DOHH2 (cell line): Measurements from ENCODE around the gene SIRT3.

ENCODE experiments used
- H3F3A ChIP-seq: fragments of 200-600 bp; sonication (generic), shearing (Covaris generic); 2 replicates; pipeline ENCODE4 v1.6.0; 2016; ENCODE audit warnings: antibody characterized with exemption, mild to moderate bottlenecking; ENCODE audit not compliant: control insufficient read depth, insufficient read depth
- H3K27ac ChIP-seq: fragments of 200-600 bp; sonication (generic); 2 replicates; pipeline ENCODE4 v1.5.1; 2014; ENCODE audit warnings: low read depth, mild to moderate bottlenecking, low read length, moderate library complexity
- H3K27me3 ChIP-seq: fragments of 200-600 bp; sonication (generic); 2 replicates; pipeline ENCODE4 v1.6.1; 2014; ENCODE audit warnings: mild to moderate bottlenecking, low read length, mixed read lengths; ENCODE audit not compliant: control insufficient read depth
- H3K36me3 ChIP-seq: fragments of 200-600 bp; sonication (generic); 2 replicates; pipeline ENCODE4 v1.6.1; 2014; ENCODE audit warnings: mild to moderate bottlenecking, low read length, moderate library complexity, mixed read lengths; ENCODE audit not compliant: control insufficient read depth
- H3K4me1 ChIP-seq: fragments of 200-600 bp; sonication (generic); 2 replicates; pipeline ENCODE4 v1.6.1; 2014; ENCODE audit warnings: mild to moderate bottlenecking, low read length, mixed read lengths; ENCODE audit not compliant: control insufficient read depth
- H3K4me2 ChIP-seq: fragments of 200-600 bp; sonication (generic); 2 replicates; pipeline ENCODE4 v1.6.0; 2014; ENCODE audit warnings: mild to moderate bottlenecking, low read length, moderate library complexity
- H3K4me3 ChIP-seq: fragments of 200-600 bp; sonication (generic); 2 replicates; pipeline ENCODE4 v1.5.1; 2014; ENCODE audit warnings: mild to moderate bottlenecking, low read length, mixed read lengths
- H3K79me2 ChIP-seq: fragments of 200-600 bp; sonication (generic); 2 replicates; pipeline ENCODE4 v1.6.1; 2014; ENCODE audit warnings: mild to moderate bottlenecking, low read length, mixed read lengths; ENCODE audit not compliant: control insufficient read depth
- H3K9me2 ChIP-seq: fragments of 200-600 bp; sonication (generic); replicated peaks from 2 replicates; pipeline ENCODE4 v1.6.1; 2014; ENCODE audit warnings: mild to moderate bottlenecking, low read length, mixed read lengths; ENCODE audit not compliant: control insufficient read depth
- H3K9me3 ChIP-seq: fragments of 200-600 bp; sonication (generic); 2 replicates; pipeline ENCODE4 v1.6.1; 2014; ENCODE audit warnings: antibody characterized with exemption, low read length, mixed read lengths; ENCODE audit not compliant: control insufficient read depth, insufficient read depth
- H4K20me1 ChIP-seq: fragments of 200-600 bp; sonication (generic); 2 replicates; pipeline ENCODE4 v1.6.0; 2014; ENCODE audit warnings: low read depth, mild to moderate bottlenecking, antibody characterized with exemption, low read length, moderate library complexity; ENCODE audit not compliant: control insufficient read depth, insufficient read depth
- EZH2phosphoT487 ChIP-seq: fragments of 200-600 bp; sonication (generic); IDR thresholded peaks from 2 replicates; pipeline ENCODE4 v1.6.1; 2017; ENCODE audit warnings: borderline replicate concordance, mild to moderate bottlenecking, antibody characterized with exemption, low read length, moderate library complexity, mixed read lengths
- TF ChIP-seq, protein P1 (sequence below): fragments of 200-600 bp; sonication (generic); IDR thresholded peaks from one replicate; pipeline ENCODE4 v1.5.1; 2014; ENCODE audit warnings: antibody characterized with exemption, mild to moderate bottlenecking, low read depth, low read length; ENCODE audit not compliant: poor library complexity, severe bottlenecking

SIRT3 gene

DNA sequence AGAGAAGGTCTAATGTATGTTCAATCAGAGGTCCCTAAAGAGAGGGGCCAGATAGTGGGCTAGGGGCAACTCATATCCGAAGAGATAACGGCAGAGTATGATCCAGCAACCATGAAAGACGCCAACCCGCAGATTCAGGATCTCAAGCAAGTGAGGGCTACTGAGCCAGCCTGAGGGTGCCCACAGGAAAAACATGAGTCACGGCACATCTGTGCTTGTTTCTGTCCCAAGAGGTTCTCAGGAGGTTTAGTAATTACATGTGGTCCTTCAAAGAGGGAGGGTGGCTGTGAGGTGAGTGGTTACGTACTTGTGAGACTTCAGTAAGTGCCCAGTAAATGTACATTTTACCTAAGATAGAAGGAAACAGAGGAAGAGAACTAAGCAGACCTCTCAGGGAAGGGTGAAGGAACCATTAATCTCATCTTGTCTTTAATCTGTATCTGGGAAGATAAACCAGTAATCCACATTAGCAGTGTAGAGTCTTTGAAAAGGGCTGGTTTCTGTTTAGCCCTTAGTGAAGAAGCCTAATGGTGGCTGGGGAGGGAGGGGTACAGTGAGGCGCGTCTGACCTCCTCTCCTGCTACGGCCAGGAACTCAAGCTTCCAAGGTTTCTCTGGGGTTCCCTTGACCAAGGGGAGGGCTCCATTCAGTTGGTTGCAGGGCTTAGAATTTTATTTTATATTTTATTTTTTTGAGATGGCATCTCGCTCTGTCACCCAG is 10.2 kb downstream of the SIRT3 start:
- H3K79me2 ChIP-seq, result no peaks in the 10 kb centered on the region
- no peak overlapping the region for H3K4me2 ChIP-seq
- no peak overlapping the region for H3K27ac ChIP-seq

DNA sequence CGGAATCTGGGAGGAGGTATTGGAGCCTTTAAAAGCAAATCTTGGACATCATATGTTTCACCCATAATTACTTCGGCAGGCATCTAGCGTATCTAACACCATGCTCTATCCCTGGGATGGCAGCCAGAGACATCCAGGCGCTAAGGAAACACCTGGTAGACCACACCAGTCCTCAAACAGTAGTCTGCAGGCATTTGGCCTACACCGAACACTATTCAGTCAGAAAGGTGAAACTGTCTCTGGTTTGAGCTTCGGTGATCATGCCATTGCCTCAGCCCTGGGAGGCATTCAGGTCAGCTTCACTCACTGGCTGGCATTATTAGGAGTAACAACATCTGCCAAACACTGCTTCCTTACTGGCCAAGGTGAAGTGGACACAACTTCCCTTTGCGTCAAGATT is 11.7 kb downstream of the SIRT3 start:
- Histone ChIP-seq H3K4me2 (no peak overlapping the region), H3K9me2 (no peaks in the 10 kb centered on the region), H3K9me3 (no peaks in the 10 kb centered on the region), H3K27me3 (no peaks in the 10 kb centered on the region), H3K27ac (no peak overlapping the region), H4K20me1 (no peaks in the 10 kb centered on the region), H3K4me1 (no peaks in the 10 kb centered on the region), H3F3A (no peaks in the 10 kb centered on the region), H3K4me3 (no peak overlapping the region), H3K79me2 (no peaks in the 10 kb centered on the region), H3K36me3 (no peaks in the 10 kb centered on the region)
- no peak for TF ChIP-seq EZH2phosphoT487
- TF ChIP-seq, protein P1, sequence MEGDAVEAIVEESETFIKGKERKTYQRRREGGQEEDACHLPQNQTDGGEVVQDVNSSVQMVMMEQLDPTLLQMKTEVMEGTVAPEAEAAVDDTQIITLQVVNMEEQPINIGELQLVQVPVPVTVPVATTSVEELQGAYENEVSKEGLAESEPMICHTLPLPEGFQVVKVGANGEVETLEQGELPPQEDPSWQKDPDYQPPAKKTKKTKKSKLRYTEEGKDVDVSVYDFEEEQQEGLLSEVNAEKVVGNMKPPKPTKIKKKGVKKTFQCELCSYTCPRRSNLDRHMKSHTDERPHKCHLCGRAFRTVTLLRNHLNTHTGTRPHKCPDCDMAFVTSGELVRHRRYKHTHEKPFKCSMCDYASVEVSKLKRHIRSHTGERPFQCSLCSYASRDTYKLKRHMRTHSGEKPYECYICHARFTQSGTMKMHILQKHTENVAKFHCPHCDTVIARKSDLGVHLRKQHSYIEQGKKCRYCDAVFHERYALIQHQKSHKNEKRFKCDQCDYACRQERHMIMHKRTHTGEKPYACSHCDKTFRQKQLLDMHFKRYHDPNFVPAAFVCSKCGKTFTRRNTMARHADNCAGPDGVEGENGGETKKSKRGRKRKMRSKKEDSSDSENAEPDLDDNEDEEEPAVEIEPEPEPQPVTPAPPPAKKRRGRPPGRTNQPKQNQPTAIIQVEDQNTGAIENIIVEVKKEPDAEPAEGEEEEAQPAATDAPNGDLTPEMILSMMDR, result no peak

More for the DNA sequence above, 10.2 kb downstream of the SIRT3 start:
- H4K20me1 ChIP-seq, result no peaks in the 10 kb centered on the region
- no peaks in the 10 kb centered on the region for H3K9me3 ChIP-seq
- no peaks in the 10 kb centered on the region for H3K36me3 ChIP-seq
- no peak overlapping the region for H3K4me3 ChIP-seq
- H3K9me2 ChIP-seq, result no peaks in the 10 kb centered on the region
- H3K4me1 ChIP-seq, result no peaks in the 10 kb centered on the region
- H3K27me3 ChIP-seq, result no peaks in the 10 kb centered on the region
- H3F3A ChIP-seq, result no peaks in the 10 kb centered on the region
- TF ChIP-seq, protein P1, result no peak
- TF ChIP-seq EZH2phosphoT487, result no peak

DNA sequence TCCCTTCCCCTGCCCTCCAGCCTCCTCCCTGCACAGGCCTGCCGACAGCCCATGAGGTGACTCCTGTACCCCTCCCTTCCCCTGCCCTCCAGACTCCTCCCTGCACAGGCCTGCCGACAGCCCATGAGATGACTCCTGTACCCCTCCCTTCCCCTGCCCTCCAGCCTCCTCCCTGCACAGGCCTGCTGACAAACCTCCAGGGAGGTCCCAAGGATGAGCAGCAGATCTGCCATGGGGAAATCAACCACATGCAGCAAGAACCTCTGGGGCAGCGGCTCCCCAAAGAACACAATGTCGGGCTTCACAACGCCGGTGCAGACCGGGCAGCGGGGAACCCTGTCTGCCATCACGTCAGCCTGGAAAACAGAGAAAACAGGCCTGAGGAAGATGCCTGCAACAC is 12.3 kb downstream of the SIRT3 start:
- no peaks in the 10 kb centered on the region for H4K20me1 ChIP-seq
- TF ChIP-seq EZH2phosphoT487, result no peak
- TF ChIP-seq, protein P1, result no peak
- no peaks in the 10 kb centered on the region for H3K27me3 ChIP-seq
- no peak overlapping the region for H3K27ac ChIP-seq
- no peaks in the 10 kb centered on the region for H3K36me3 ChIP-seq
- H3K79me2 ChIP-seq, result no peaks in the 10 kb centered on the region
- no peaks in the 10 kb centered on the region for H3K9me2 ChIP-seq
- no peaks in the 10 kb centered on the region for H3F3A ChIP-seq
- H3K4me1 ChIP-seq, result no peaks in the 10 kb centered on the region
- H3K4me3 ChIP-seq, result no peak overlapping the region
- H3K9me3 ChIP-seq, result no peaks in the 10 kb centered on the region
- no peak overlapping the region for H3K4me2 ChIP-seq
